HCT116 (cell line): ENCODE data around the gene GPR37L1. TPM values are rescaled to one million over a fixed set of nuclear protein-coding genes. Genes with fewer than 3 reads are reported as not detected.

Experiments
- ATAC-seq: fragments of 200-7000 bp; cut with Tn5 transposase; 2 replicates; pipeline ENCODE4 v1.9.1; 2020; ENCODE audit warnings: mild to moderate bottlenecking, moderate library complexity
- Bru-seq: library from RNA; stranded (reverse); fragments of 400-500 nt; gene quantifications from one replicate; lab custom pipeline; 2021; lab: Mats Ljungman, UMichigan
- BruChase-seq, 2 experiments: library from RNA; stranded (reverse); fragments of 400-500 nt; gene quantifications; one replicate each; lab custom pipeline; 2021; lab: Mats Ljungman, UMichigan
- BruUV-seq: library from RNA; stranded (reverse); fragments of 400-500 nt; replicated peaks from 2 replicates; lab custom pipeline; 2021; lab: Mats Ljungman, UMichigan
- CTCF ChIA-PET: fragments of 300-600 bp; sonication (Branson Sonifier 250); formaldehyde crosslinking; loops from one replicate; lab custom pipeline; 2021; ENCODE audit warnings: antibody characterized with exemption; lab: Charles Lee
- POLR2A ChIA-PET: fragments of 300-600, 350-600 bp; sonication (Branson Sonifier 250); formaldehyde crosslinking; loops from one replicate; lab custom pipeline; 2021; ENCODE audit warnings: antibody characterized with exemption; lab: Charles Lee
- RAD21 ChIA-PET, 2 experiments: fragments of 300-600 bp; sonication (Branson Sonifier 250); formaldehyde crosslinking; loops; one replicate each; lab custom pipeline; 2023; ENCODE audit warnings: low total read pairs in 2 of 2; ENCODE audit not compliant: uncharacterized antibody in 2 of 2, unreplicated experiment in 2 of 2, low non-redundant PET in 1 of 2; lab: Charles Lee
- DNase-seq: peaks from one replicate; pipeline ENCODE4 v3.0.0-alpha.2; 2010; ENCODE audit warnings: low read depth, low spot score
- H2AFZ ChIP-seq: fragments of 200-600 bp; shearing (Covaris generic), sonication (generic); 2 replicates; pipeline ENCODE4 v1.6.1; 2017; ENCODE audit warnings: low read depth, mixed run types, mixed read lengths, antibody characterized with exemption, low read length; ENCODE audit not compliant: poor library complexity, severe bottlenecking
- H3K27ac ChIP-seq: 2 replicates; pipeline ENCODE4 v1.5.1; 2012; ENCODE audit warnings: low read depth, low read length
- H3K27me3 ChIP-seq: fragments of 200-600 bp; sonication (generic); 2 replicates; pipeline ENCODE4 v1.6.1; 2016; ENCODE audit warnings: mixed run types, low read length, mixed read lengths; ENCODE audit not compliant: insufficient read depth
- H3K36me3 ChIP-seq, 2 experiments: fragments of 200-500 bp in 1 of 2; fragments of 200-600 bp in 1 of 2; sonication (Bioruptor generic) in 1 of 2; sonication (generic) in 1 of 2; 2 replicates each; pipeline versions ENCODE4 v1.5.1 to v1.6.1; 2014 to 2016; ENCODE audit warnings: low read length in 2 of 2, inconsistent platforms in 1 of 2, mixed read lengths in 1 of 2, mixed run types in 1 of 2; ENCODE audit not compliant: insufficient read depth in 2 of 2, control insufficient read depth in 1 of 2
- H3K4me1 ChIP-seq, 2 experiments: fragments of 200-600 bp in 1 of 2; sonication (generic) in 1 of 2; 2 replicates each; pipeline versions ENCODE4 v1.5.1 to v1.6.1; 2012 to 2017; ENCODE audit warnings: low read length in 2 of 2, inconsistent platforms in 1 of 2, mild to moderate bottlenecking in 1 of 2, mixed read lengths in 1 of 2, mixed run types in 1 of 2, moderate library complexity in 1 of 2; ENCODE audit not compliant: insufficient read depth in 2 of 2, control insufficient read depth in 1 of 2
- H3K4me2 ChIP-seq: fragments of 200-600 bp; sonication (generic); 2 replicates; pipeline ENCODE4 v1.6.1; 2017; ENCODE audit warnings: mixed run types, low read length, mixed read lengths
- H3K4me3 ChIP-seq, 2 experiments: fragments of 200-600 bp in 1 of 2; sonication (generic) in 1 of 2; replicated peaks in 1 of 2; 2 replicates each; pipeline ENCODE4 v1.5.1; 2011 to 2016; ENCODE audit warnings: low read length in 2 of 2, control low read depth in 1 of 2, low read depth in 1 of 2, mild to moderate bottlenecking in 1 of 2, mixed read lengths in 1 of 2, mixed run types in 1 of 2
- H3K79me2 ChIP-seq: fragments of 200-600 bp; sonication (generic); 2 replicates; pipeline ENCODE4 v1.6.1; 2017; ENCODE audit warnings: mild to moderate bottlenecking, mixed run types, low read length, moderate library complexity, mixed read lengths; ENCODE audit not compliant: insufficient read depth
- H3K9ac ChIP-seq: fragments of 200-600 bp; sonication (generic); 2 replicates; pipeline ENCODE4 v1.6.1; 2016; ENCODE audit warnings: low read length, mixed read lengths
- H3K9me2 ChIP-seq: fragments of 200-600 bp; sonication (generic), shearing (Covaris generic); 2 replicates; pipeline ENCODE4 v1.6.1; 2017; ENCODE audit warnings: mixed run types, mild to moderate bottlenecking, moderate library complexity; ENCODE audit not compliant: insufficient read depth
- H3K9me3 ChIP-seq, 2 experiments: fragments of 200-500 bp in 1 of 2; fragments of 200-600 bp in 1 of 2; sonication (Bioruptor generic) in 1 of 2; sonication (generic) in 1 of 2; 2 replicates each; pipeline ENCODE4 v1.6.1; 2014 to 2017; ENCODE audit warnings: low read length in 2 of 2, mixed read lengths in 2 of 2, inconsistent platforms in 1 of 2, low read depth in 1 of 2, mild to moderate bottlenecking in 1 of 2, mixed run types in 1 of 2, moderate library complexity in 1 of 2; ENCODE audit not compliant: control insufficient read depth in 1 of 2, insufficient read depth in 1 of 2
- H4K20me1 ChIP-seq: fragments of 200-600 bp; sonication (generic), shearing (Covaris generic); 2 replicates; pipeline ENCODE4 v1.6.1; 2017; ENCODE audit warnings: mixed run types, mild to moderate bottlenecking, moderate library complexity; ENCODE audit not compliant: insufficient read depth
- CTCF ChIP-seq, 3 experiments: fragments of 200-600 bp in 1 of 3; sonication (generic) in 1 of 3; IDR thresholded peaks in 2 of 3; conservative IDR thresholded peaks in 1 of 3; 2 replicates each; pipeline ENCODE4 v1.5.1; 2012 to 2017; ENCODE audit warnings: low read depth in 2 of 3, low read length in 2 of 3, antibody characterized with exemption in 1 of 3, borderline replicate concordance in 1 of 3, control low read depth in 1 of 3, mild to moderate bottlenecking in 1 of 3, mixed read lengths in 1 of 3, mixed run types in 1 of 3, moderate library complexity in 1 of 3; ENCODE audit not compliant: insufficient read depth in 1 of 3
- EZH2 ChIP-seq: fragments of 200-600 bp; sonication (generic); IDR thresholded peaks from 2 replicates; pipeline ENCODE4 v1.6.1; 2017; ENCODE audit warnings: antibody characterized with exemption, mixed run types
- MAX ChIP-seq: IDR thresholded peaks from 2 replicates; pipeline ENCODE4 v1.6.1; 2012
- RAD21 ChIP-seq: IDR thresholded peaks from 2 replicates; pipeline ENCODE4 v1.6.1; 2012; ENCODE audit warnings: low read depth, mild to moderate bottlenecking
- SIN3A ChIP-seq: IDR thresholded peaks from 2 replicates; pipeline ENCODE4 v1.6.1; 2012; ENCODE audit warnings: low read depth
- YY1 ChIP-seq: IDR thresholded peaks from 2 replicates; pipeline ENCODE4 v1.6.1; 2011; ENCODE audit warnings: low read length, low read depth, moderate library complexity, mild to moderate bottlenecking; ENCODE audit not compliant: insufficient replicate concordance; ENCODE audit errors: extremely low read depth
- intact Hi-C: fragments of 100-400 bp; cut with micrococcal nuclease; formaldehyde crosslinking; loops from 2 replicates; pipeline ENCODE4 v1.10.0; 2022
- long read RNA-seq: library from polyadenylated mRNA; unstranded; transcript quantifications from one replicate; pipeline ENCODE4 v2.0.0, GENCODE V29; 2021; ENCODE audit not compliant: unreplicated experiment
- polyA plus RNA-seq: library from polyadenylated mRNA; unstranded; fragments of >200 nt; gene quantifications from 2 replicates; pipeline ENCODE4 v1.2.1, GENCODE V29; 2012; ENCODE audit warnings: missing spikeins
- total RNA-seq: library from RNA; stranded (reverse); gene quantifications from one replicate; pipeline ENCODE4 v1.2.1, GENCODE V29; 2021; ENCODE audit not compliant: unreplicated experiment

GPR37L1 gene
- total RNA-seq (0.10 TPM), Bru-seq, nascent RNA (percentile 17 among the genes with signal in this experiment), BruChase-seq, experiment 1, labeled RNA remaining after a 6-hour chase (percentile 20 among the genes with signal in this experiment), BruChase-seq, experiment 2, labeled RNA remaining after a 2-hour chase (percentile 27 among the genes with signal in this experiment)
- 0.16 and 0.19 TPM in 2 replicates for polyA plus RNA-seq
- long read RNA-seq, result 0 reads

GRCh38 chr1:202122639-202123335 lies at the start of gene GPR37L1:
Gene GPR37L1, plus strand, starts transcription at chr1:202122917. Its CDS starts 47 bp downstream, at chr1:202122964.
- no TSS peak for BruUV-seq
- peak; percentile 70 for ATAC-seq
- Histone ChIP-seq H3K27me3 (no peaks in the 10 kb centered on the region; the same call in 1 of the 2 replicates), H3K9ac (no peak within 1 kb of the TSS), H3K36me3 (no peaks in the 10 kb centered on the region), H3K9me2 (no peaks in the 10 kb centered on the region), H3K4me3 (no peak within 1 kb of the TSS), H3K4me2 (peak within 1 kb of the TSS; percentile 28; the same call in 1 of the 2 replicates), H4K20me1 (no peaks in the 10 kb centered on the region), H3K4me1 (peaks cover 10 to 20% of the 10 kb centered on the region in 2 experiments), H2AFZ (no peak within 1 kb of the TSS)
- RAD21 ChIA-PET, result no interaction called here
- no peak for DNase-seq
- intact Hi-C loops, result loop anchor here (5.0 kb wide), 1 partner anchor 235 kb away; the partner anchor contains the start of gene SHISA4
- peak; percentile 81 for TF ChIP-seq MAX
- no peak for TF ChIP-seq SIN3A
- TF ChIP-seq CTCF (IDR thresholded peaks at IDR 0.05 in 2 of 3, conservative IDR thresholded peaks at IDR 0.05 in 1 of 3; ENCODE audit: borderline replicate concordance in 1 of 3, insufficient read depth in 1 of 3, low read depth in 2 of 3, low read length in 2 of 3), result peak; percentile 52 to 67 (median 66); a peak in 5 of 6 replicates
- TF ChIP-seq RAD21, result no peak; the same call in 1 of the 2 replicates
- no peak for TF ChIP-seq EZH2
- TF ChIP-seq YY1, result no peak
- TF ChIP-seq, all 23 proteins: peak for 2
- Histone ChIP-seq H3K79me2 (no peaks in the 10 kb centered on the region), H3K9me3 (no peaks in the 10 kb centered on the region), H3K27ac (no peak within 1 kb of the TSS)
- ChIA-PET POLR2A (interaction anchor here (1.3 kb wide), 1 partner anchor 9 kb away, joined by 3 read pairs; no protein-coding TSS in a partner anchor), CTCF (interaction anchor here (1.0 to 7.6 kb wide), 6 partner anchors 11 to 227 kb away, joined by 3 to 106 read pairs (median 5); partner anchors contain the start of gene ELF3)
